K562 (cell line): Measurements from ENCODE around the gene C3. TPM values are rescaled to one million over a fixed set of nuclear protein-coding genes. Genes with fewer than 3 reads are reported as not detected.
A peak's percentile ranks its signal among the peaks of the same experiment; 100 is the strongest.

ENCODE experiments used
- CREB1 ChIP-seq, 2 experiments: sonication (generic) in 1 of 2; formaldehyde crosslinking in 1 of 2; IDR thresholded peaks; 2 replicates each; pipeline versions ENCODE4 v1.6.1 to v1.8.0; 2012 to 2022; ENCODE audit warnings: inconsistent platforms in 1 of 2, mild to moderate bottlenecking in 1 of 2, missing genetic modification reagents in 1 of 2, moderate library complexity in 1 of 2
- DEAF1 ChIP-seq: fragments of 450-650 bp; formaldehyde crosslinking; IDR thresholded peaks from 2 replicates; pipeline ENCODE4 v1.4.0; 2020; ENCODE audit warnings: mild to moderate bottlenecking, moderate library complexity
- FOXK1 ChIP-seq: sonication (generic); formaldehyde crosslinking; IDR thresholded peaks from 2 replicates; pipeline ENCODE4 v1.8.0; 2022; ENCODE audit warnings: missing genetic modification reagents, mild to moderate bottlenecking, borderline replicate concordance
- HIVEP1 ChIP-seq: fragments of 250-450 bp; sonication (Bioruptor Pico); IDR thresholded peaks from 2 replicates; pipeline ENCODE4 v1.4.0; 2020; ENCODE audit warnings: mild to moderate bottlenecking
- HLTF ChIP-seq: fragments of 450-650 bp; IDR thresholded peaks from 2 replicates; pipeline ENCODE4 v1.6.1; 2016
- HNRNPLL ChIP-seq: fragments of 200-400 bp; formaldehyde crosslinking; IDR thresholded peaks from 2 replicates; pipeline ENCODE4 v1.6.1; 2017; ENCODE audit warnings: low read length, low read depth, mild to moderate bottlenecking; ENCODE audit not compliant: poor library complexity, severe bottlenecking
- ID3 ChIP-seq, 2 experiments: fragments of 250-450 bp in 1 of 2; fragments of 450-650 bp in 1 of 2; sonication (Bioruptor Pico) in 1 of 2; IDR thresholded peaks; 2 replicates each; pipeline versions ENCODE4 v1.6.1 to v1.8.0; 2016 to 2021; ENCODE audit warnings: mild to moderate bottlenecking in 2 of 2, moderate library complexity in 2 of 2, missing compliant biosample characterization in 1 of 2, missing genetic modification characterization in 1 of 2
- JUNB ChIP-seq: fragments of 450-650 bp; formaldehyde crosslinking; conservative IDR thresholded peaks from 2 replicates; pipeline ENCODE4 v1.4.0; 2020; ENCODE audit warnings: mild to moderate bottlenecking
- KLF13 ChIP-seq: fragments of 450-650 bp; IDR thresholded peaks from 2 replicates; pipeline ENCODE4 v1.6.1; 2016; ENCODE audit warnings: missing genetic modification characterization, low read depth, mild to moderate bottlenecking, missing compliant biosample characterization, moderate library complexity, borderline replicate concordance
- KLF6 ChIP-seq: fragments of 250-450 bp; sonication (Bioruptor Pico); IDR thresholded peaks from 2 replicates; pipeline ENCODE4 v1.4.0; 2020; ENCODE audit warnings: mild to moderate bottlenecking, moderate library complexity, borderline replicate concordance
- MXI1 ChIP-seq: IDR thresholded peaks from 2 replicates; pipeline ENCODE4 v1.6.1; 2011; ENCODE audit warnings: low read depth, mild to moderate bottlenecking, improper control_type of control experiment, low read length
- PCBP1 ChIP-seq: fragments of 200-400 bp; formaldehyde crosslinking; IDR thresholded peaks from 2 replicates; pipeline ENCODE4 v1.6.1; 2018; ENCODE audit warnings: mild to moderate bottlenecking, low read depth, low read length; ENCODE audit not compliant: poor library complexity, severe bottlenecking
- TARDBP ChIP-seq: fragments of 450-650 bp; IDR thresholded peaks from 2 replicates; pipeline ENCODE4 v1.6.1; 2016
- TBL1XR1 ChIP-seq, 2 experiments: IDR thresholded peaks; 2 replicates each; pipeline ENCODE4 v1.6.1; 2012; ENCODE audit warnings: improper control_type of control experiment in 2 of 2, low read length in 2 of 2, mild to moderate bottlenecking in 1 of 2
- USF2 ChIP-seq: sonication (generic); formaldehyde crosslinking; IDR thresholded peaks from 2 replicates; pipeline ENCODE4 v1.5.0; 2020; ENCODE audit warnings: missing genetic modification reagents
- VEZF1 ChIP-seq: fragments of 200-800 bp; sonication (Bioruptor generic); IDR thresholded peaks from 2 replicates; pipeline ENCODE4 v1.6.1; 2017; ENCODE audit warnings: missing genetic modification characterization, missing compliant biosample characterization
- XRCC3 ChIP-seq: fragments of 450-650 bp; IDR thresholded peaks from 2 replicates; pipeline ENCODE4 v1.6.1; 2017; ENCODE audit warnings: mild to moderate bottlenecking, moderate library complexity
- ZBTB2 ChIP-seq: fragments of 450-650 bp; IDR thresholded peaks from 2 replicates; pipeline ENCODE4 v1.6.1; 2016; ENCODE audit warnings: antibody characterized with exemption
- ZKSCAN3 ChIP-seq: fragments of 250-450 bp; sonication (Bioruptor Pico); IDR thresholded peaks from 2 replicates; pipeline ENCODE4 v1.4.0; 2020
- ZNF384 ChIP-seq: IDR thresholded peaks from 2 replicates; pipeline ENCODE4 v1.6.1; 2012; ENCODE audit warnings: low read depth, low read length, improper control_type of control experiment
- ZNF408 ChIP-seq: fragments of 250-450 bp; sonication (Bioruptor Pico); IDR thresholded peaks from 2 replicates; pipeline ENCODE4 v1.4.0; 2020; ENCODE audit warnings: low read depth, mild to moderate bottlenecking, moderate library complexity
- ZNF778 ChIP-seq: fragments of 450-650 bp; formaldehyde crosslinking; IDR thresholded peaks from 2 replicates; pipeline ENCODE4 v1.4.0; 2020; ENCODE audit warnings: mild to moderate bottlenecking, moderate library complexity
- polyA plus RNA-seq, 8 experiments: library from polyadenylated mRNA; depleted of rRNA in 4 of 8; stranded (reverse) in 5 of 8; unstranded in 3 of 8; fragments of >200 nt; fragmentation: Nextera tagmentation in 2 of 8; fragmentation: Illumina TruSeq in 1 of 8; extraction: Ambion mirVana in 2 of 8; extraction: Trizol in 1 of 8; gene quantifications; 2 replicates each; pipeline versions ENCODE4 v1.2.1 to v1.2.3, GENCODE V29; 2011 to 2014; ENCODE audit warnings: inconsistent platforms in 1 of 8, missing spikeins in 1 of 8
- total RNA-seq, 7 experiments: library from RNA; depleted of rRNA in 6 of 7; stranded (reverse); fragments of >200 nt in 6 of 7; fragmentation: Illumina TruSeq in 2 of 7; extraction: Trizol in 2 of 7; gene quantifications; 2 replicates each; pipeline versions ENCODE4 v1.2.1 to v1.2.3, GENCODE V29; 2011 to 2021; ENCODE audit warnings: low replicate concordance in 1 of 7

Gene C3
- total and polyA plus RNA-seq, 9 of the 15 experiments (the other 6 are each of a cell fraction or from before 2014, with no cell fraction given) = 0.59 to 10.6 (median 2.2) TPM

- TF ChIP-seq XRCC3 (no peak), ZNF778 (no peak), VEZF1 (CRISPR knock-in tag) (peak; percentile 80), KLF13 (peak; percentile 46; the same call in 1 of the 2 replicates), HLTF (no peak), TARDBP (no peak; the same call in 1 of the 2 replicates), PCBP1 (no peak), ZNF384 (peak; percentile 98), HNRNPLL (no peak), JUNB (CRISPR knock-in tag) (no peak), FOXK1 (no peak), DEAF1 (no peak), ZKSCAN3 (CRISPR knock-in tag) (no peak), KLF6 (CRISPR knock-in tag) (no peak), ID3 (CRISPR knock-in tag; IDR thresholded peaks at IDR 0.05) (no peak), ID3 (tag; IDR thresholded peaks at IDR 0.05) (no peak), USF2 (no peak), TBL1XR1 (IDR thresholded peaks at IDR 0.05; ENCODE audit: low read length in 2 of 2) (no peak), MXI1 (no peak), HIVEP1 (CRISPR knock-in tag) (no peak), ZBTB2 (0 out of 2 replicates have a peak, but pooled peaks have one; percentile 7), CREB1 (IDR thresholded peaks at IDR 0.05) (peak; percentile 51; the same call in 1 of the 2 replicates), CREB1 (CRISPR knock-in tag; IDR thresholded peaks at IDR 0.05) (peak; percentile 55), ZNF408 (no peak)
Observed at GRCh38 chr19:6767357-6768235, 47.1 kb upstream of the C3 start, which contains the start of gene SH2D3A (continued).
